NCI-H82 treated with DMSO at 0.1 percent for 48 hours (cell line): Measurements from ENCODE around the gene PGR.

Source experiments
- DNase-seq: peaks from one replicate; lab custom pipeline; 2025; ENCODE audit not compliant: unreplicated experiment; lab: John Stamatoyannopoulos, UW

The PGR gene

DNA sequence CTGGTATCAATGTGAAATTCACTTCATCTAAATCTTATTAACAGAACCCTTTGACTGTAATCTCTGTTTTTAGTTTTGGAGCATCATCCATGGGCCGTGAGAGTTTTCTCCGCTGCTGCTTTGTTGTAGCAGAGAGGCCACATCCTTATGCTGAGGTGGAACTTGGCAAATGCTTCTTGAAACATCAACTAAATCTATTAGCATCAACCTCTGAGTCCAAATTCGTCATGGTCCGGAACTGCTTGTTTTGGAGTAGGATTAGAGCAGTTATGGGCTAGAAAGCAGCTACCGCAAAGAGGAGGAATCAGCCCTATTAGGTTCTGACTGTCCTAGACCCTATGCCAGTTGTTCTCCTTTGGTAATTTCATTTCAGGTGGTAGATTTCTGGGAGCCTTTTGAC lies 117.7 kb downstream of the PGR start:
- DNase-seq: no peak

DNA sequence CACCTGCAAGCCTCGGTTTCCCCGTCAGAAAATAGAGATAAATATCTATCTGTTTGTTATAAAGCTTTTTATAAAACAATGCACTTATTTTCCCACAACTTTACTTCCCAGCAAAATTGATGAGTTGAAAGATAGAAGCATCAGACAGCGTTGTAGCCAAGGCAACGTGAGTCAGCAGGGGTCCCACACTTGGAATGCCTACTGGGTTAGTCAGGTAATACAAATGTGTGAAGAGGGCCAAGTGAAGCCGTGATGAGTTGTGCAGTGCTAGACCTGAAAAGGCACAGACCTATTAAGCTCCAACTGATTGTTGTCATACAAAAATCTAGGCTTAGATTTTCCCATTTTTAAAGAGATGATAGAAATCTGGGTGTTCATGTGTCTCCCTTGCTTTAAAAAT lies 118.7 kb downstream of the PGR start:
- DNase-seq: no peak

DNA sequence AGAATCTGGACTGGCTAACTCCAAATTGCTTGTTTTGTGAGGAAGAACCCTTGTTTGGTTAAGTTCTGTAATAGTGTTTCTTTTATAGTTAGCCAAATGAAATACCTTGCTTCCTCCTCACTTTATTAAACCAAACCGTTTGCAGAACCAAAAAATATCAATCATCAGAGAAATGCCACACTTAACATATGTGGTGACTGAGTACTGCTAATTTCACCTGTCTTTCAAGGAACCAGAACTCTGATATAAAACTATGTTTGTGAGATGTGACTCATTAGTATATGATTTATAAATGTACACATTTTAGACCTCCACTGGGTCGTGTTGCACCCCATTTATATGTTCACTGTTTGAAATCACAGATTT lies 119.9 kb downstream of the PGR start:
- DNase-seq: no peak

DNA sequence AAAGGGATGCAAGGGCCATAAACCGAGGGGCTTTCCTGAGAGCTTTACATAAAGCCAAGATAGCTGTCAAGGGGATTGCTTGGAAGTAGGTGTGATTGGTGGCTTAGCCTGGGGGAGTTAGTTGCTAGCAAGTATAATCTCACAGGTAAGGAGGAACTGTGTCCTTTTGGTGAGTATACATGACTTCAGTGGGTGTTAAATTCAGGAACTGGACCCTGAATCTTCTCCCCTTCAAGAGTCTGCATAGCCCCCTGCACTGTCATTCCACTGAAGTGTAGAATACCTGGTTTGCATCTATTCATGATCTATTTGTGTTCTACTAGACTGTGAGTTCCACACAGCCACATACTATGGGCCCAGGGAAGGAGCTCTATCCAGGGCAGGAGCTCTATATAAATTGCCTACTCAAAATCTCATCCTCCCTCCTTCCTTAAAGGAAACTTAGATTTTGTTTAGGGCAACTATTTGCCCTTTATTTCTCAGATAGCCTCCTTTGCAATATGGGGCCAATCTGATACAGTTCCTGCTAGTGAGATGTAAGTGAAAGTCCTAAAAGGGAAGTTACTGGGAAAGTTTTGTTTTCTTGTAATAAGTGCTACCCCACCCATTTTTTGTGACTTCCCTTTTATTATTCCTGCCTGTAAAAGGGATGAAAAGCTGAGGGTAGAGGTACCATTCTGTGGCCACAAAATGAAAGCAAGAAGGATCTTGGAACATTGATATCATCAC lies 120.5 kb downstream of the PGR start:
- no peak for DNase-seq

DNA sequence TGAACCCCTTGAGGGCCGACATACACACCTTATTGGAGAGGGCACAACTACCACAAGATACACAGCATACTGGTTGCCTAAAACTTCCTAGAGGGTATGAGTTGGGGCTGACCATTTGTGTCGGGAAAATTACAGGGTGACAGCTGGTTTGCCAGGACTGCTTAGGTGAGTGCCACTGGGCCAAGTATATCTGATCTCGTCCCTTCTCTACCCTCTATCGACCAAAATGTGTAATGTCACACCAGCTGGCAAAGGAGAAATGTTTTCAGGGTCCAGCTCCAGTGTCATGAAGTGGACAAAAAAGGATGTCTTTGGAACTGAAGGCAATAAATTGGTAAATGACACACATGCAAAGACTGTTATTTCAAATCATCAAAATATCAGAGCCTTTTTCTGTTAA lies 126.1 kb downstream of the PGR start:
- peak; percentile 16 for DNase-seq

DNA sequence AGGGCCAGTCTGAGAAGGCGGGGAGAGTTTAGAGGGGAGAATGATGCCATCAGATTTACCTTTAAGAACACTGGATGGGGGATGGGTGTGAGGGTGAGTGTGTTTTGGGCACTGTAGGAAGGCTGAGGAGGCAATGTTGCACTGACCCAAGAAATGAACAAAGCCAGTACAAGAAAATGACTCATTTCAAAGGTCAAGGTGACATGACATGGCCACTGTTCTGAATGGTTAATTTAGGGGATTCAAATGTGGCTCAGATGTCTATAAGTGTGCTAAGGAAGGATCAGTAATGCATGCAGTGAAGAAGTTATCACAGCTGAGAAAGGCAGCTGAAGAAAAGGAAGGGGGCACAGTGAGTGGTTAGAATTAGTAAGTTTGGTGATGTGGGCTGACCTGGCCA lies 129.9 kb downstream of the PGR start:
- no peak for DNase-seq

DNA sequence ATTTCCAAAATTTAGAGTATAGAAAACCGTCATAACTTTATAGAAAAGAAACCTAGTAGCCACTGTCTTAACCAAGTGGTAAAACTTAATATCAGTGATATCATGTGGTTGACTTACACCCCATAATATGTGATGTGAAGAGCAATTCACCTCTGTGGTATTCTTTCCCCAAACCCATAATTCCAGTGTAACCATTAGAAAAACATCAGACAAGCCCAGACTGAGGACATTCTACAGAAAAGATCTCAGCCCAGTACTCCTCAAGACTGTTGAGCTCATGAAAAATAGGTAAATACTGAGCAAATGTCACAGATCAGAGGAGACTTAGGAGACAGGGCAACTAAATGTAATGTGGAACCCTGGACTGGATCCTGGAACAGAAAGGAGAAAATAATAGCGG lies 134.6 kb downstream of the PGR start:
- DNase-seq: no peak

DNA sequence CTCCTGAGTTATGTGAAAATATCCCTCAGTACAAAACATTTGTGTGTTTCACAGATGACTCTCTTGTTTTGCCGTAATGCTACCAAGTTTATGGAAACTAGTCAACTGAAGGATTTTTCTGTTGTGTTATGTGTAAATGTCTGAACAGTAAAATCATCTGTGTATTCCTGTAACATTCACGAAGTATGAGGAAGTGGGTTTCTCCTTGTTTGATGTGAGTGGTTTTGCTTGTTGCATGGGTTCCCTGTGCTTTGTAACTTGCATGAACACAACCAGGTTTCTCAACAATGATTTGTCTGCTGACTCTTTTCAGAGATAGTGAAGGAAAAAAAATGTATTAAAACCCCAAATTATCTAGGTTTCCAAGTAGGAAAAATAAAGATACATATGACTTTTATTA lies 138.1 kb downstream of the PGR start:
- no peak for DNase-seq

DNA sequence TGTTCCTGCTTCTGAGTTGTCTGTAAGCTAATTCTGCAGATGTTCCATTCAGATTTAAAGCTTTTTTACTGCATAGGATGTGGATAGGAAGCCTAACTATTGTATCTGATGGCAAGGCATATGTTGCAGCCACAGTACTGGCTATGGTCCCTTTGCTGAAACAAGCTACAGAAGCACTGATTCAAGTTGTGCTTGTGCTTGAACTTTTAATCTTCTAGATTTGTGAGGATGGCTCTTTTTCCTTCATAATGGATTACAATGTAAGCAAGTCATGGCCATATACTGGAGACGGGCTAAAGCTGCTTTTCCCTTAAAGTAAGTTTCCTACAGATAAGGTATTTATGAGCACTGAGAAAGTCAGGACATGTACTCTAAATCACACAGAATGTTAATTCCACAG lies 138.7 kb downstream of the PGR start:
- no peak for DNase-seq

DNA sequence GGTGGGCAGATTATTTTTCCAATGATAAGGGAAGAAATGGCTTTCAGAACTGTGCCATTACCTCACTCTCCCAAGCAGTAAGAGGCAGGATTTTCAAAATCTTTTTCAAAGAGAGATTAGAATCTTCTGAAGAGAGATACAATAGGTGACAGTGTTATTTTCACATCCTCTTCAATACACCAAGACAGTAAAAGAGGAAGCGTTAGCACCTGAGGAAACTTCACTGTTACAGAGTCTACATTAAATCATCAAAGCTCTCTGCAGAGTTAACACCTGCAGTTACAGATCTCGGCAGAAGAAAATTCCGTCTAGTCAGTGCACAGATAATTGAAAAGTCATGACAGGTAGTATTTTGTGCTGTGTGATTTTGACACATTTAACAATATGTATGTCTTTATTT lies 144.9 kb downstream of the PGR start:
- DNase-seq: no peak

DNA sequence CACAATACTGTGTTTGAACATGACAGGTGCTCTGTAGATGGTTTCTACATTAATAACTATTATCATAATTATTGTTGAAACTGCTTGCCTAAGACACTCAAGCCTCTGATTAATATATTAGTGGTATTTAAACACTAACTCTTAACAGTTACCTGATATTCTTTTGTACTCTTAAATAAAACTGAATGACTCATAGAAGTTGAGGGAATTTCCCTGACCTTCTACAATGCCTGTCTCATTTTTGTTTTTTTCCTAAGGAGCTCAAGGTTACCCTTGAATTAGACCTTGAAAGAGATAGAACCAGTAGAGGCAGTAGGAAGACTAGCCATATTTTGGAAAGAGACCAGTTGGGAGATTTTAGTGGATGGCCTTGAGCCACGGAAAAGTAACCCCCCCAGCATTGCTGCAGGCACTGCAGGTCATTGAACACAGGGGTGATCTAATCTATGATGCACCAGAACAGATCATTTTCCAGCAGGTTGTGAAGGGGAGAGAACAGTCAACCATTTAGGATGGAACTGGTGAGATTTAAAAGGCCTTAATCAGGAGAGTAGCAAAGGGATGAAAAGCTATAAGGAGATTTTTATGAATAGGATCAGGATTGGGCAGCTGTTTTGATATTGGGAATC lies 148.3 kb downstream of the PGR start:
- DNase-seq: no peak

DNA sequence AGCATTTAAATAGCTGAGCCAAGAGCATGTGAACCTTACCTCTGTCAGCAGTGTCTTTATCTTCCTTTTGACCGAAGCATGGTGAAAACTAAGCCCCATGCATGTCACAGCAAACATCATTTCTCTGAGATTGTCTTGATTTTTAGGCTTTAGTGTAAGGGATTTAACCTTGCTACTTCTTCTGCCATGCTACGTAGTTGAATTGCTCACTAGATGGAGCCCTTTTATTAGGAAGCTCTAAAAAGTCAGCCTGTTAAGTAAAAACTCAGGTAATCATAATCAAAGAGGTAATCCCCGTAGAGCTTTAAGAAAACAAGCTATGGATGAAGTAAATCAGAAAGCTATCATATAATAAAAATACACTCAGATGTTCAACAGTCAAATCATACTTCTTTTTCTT lies 149.5 kb downstream of the PGR start:
- no peak for DNase-seq
